ENCODE measurements around the gene UNKL. TPM values are rescaled to one million over a fixed set of nuclear protein-coding genes. Genes with fewer than 3 reads are reported as not detected.

The UNKL gene
- total RNA-seq, 3 donors from 2014 or later (not counting 1 experiment from before 2014, with no cell fraction given), result 114 to 130 (median 127) TPM

DNA sequence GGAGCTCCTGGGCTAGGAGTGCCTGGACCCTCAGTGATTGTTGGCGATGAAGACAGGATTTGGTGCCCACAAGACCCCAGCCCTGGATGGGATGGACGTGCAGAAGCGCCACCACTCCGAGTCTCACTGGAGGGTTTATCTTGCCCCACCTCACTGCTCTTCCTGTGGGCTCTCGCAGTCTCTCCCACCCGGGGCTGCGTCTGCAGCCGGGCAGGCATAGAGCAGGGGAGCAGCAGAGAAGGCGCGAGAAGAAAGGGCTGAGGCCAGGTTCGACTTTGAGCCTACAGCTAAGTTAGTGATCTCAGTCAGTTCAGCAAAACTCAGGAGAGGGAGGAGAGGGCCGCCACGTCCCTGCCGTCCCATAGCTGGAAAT is 98.5 kb downstream of the UNKL start:
- H3K4me1 Mint-ChIP-seq, result peaks cover 22 to 34% of the 10 kb centered on the region in 2 donors
- Histone ChIP-seq H3K27ac (ENCODE audit: low read length) (no peak overlapping the region), H3K27me3 (ENCODE audit: control insufficient read depth, insufficient read depth, low read length) (no peaks in the 10 kb centered on the region), H3K4me3 (ENCODE audit: low read length) (no peak overlapping the region), H3K4me1 (ENCODE audit: control insufficient read depth, insufficient read depth, low read length) (peaks cover 35% of the 10 kb centered on the region), H3K36me3 (ENCODE audit: control insufficient read depth, insufficient read depth, low read length) (peaks cover 81% of the 10 kb centered on the region), H3K9me3 (ENCODE audit: control insufficient read depth, insufficient read depth, low read length) (no peaks in the 10 kb centered on the region)
- intact Hi-C loops (cut with micrococcal nuclease), result no loop called here
- H3K27ac Mint-ChIP-seq, result no peak overlapping the region
- TF ChIP-seq, protein P1, sequence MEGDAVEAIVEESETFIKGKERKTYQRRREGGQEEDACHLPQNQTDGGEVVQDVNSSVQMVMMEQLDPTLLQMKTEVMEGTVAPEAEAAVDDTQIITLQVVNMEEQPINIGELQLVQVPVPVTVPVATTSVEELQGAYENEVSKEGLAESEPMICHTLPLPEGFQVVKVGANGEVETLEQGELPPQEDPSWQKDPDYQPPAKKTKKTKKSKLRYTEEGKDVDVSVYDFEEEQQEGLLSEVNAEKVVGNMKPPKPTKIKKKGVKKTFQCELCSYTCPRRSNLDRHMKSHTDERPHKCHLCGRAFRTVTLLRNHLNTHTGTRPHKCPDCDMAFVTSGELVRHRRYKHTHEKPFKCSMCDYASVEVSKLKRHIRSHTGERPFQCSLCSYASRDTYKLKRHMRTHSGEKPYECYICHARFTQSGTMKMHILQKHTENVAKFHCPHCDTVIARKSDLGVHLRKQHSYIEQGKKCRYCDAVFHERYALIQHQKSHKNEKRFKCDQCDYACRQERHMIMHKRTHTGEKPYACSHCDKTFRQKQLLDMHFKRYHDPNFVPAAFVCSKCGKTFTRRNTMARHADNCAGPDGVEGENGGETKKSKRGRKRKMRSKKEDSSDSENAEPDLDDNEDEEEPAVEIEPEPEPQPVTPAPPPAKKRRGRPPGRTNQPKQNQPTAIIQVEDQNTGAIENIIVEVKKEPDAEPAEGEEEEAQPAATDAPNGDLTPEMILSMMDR (IDR thresholded peaks at IDR 0.05), result no peak
- no peak overlapping the region for H3K4me3 Mint-ChIP-seq
- DNase-seq (no peak), ATAC-seq (no peak)
- H3K9me3 Mint-ChIP-seq, result no peaks in the 10 kb centered on the region
- H3K27me3 Mint-ChIP-seq (ENCODE audit: low read depth in 2 of 2), result no peaks in the 10 kb centered on the region
- 95% methylated on average over 14 of the region's 14 CpGs for WGBS (ENCODE audit: insufficient coverage)
- H3K36me3 Mint-ChIP-seq, result peaks cover 6% of the 10 kb centered on the region

DNA sequence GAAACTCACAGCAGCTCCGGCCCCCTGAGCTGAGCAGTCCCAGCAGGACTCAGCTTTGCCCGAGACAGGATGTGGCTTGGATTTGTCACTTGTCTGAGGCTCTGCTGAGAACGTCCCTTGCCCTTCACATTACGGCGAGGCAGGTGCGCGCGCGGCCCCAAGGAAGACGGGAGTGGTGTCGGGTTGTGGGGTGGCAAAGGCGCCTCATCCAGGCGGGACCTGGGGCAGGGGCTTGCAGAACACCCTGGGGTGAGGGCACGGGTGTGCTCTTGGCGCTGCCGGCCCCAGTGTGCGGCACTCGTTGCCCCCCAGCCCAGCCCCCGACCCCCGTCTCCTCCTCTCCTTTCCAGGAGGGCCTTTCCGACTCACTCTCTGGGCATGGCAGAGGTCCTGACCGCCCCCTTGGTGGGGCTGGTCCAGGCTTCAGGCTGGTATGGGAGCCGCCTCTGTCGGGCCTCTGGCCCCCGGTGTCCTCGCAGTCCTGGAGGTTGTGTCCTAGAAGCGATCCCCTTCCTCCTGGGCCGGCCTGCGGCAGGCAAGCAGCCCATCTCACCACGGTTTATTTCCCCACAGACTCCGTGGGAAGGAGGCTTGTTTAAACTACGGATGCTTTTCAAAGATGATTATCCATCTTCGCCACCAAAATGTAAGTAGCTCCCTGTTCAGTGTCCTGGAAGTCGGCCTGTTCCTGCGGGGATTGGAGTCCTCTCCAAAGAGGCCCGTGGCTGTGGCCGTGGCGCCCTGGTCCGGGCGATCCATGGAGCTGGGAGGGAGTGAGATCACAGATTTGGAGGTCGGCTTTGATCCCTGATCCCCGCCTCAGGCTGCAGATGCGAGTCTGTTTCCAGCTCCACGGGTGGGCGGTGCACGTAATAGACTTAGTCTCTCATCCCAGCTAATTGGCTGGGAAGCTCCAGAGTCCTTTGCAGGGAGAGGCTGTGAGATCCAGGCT is 99.1 kb downstream of the UNKL start:
- Mint-ChIP-seq H3K9me3 (no peaks in the 10 kb centered on the region), H3K36me3 (peaks cover 6% of the 10 kb centered on the region), H3K27ac (peak overlapping the region in 1 of 2 donors; percentile 34), H3K27me3 (ENCODE audit: low read depth in 2 of 2) (no peaks in the 10 kb centered on the region), H3K4me1 (peaks cover 28 to 41% of the 10 kb centered on the region in 2 donors), H3K4me3 (no peak overlapping the region)
- Histone ChIP-seq H3K27me3 (ENCODE audit: control insufficient read depth, insufficient read depth, low read length) (no peaks in the 10 kb centered on the region), H3K27ac (ENCODE audit: low read length) (no peak overlapping the region), H3K4me1 (ENCODE audit: control insufficient read depth, insufficient read depth, low read length) (peaks cover 41% of the 10 kb centered on the region), H3K36me3 (ENCODE audit: control insufficient read depth, insufficient read depth, low read length) (peaks cover 74% of the 10 kb centered on the region), H3K4me3 (ENCODE audit: low read length) (no peak overlapping the region), H3K9me3 (ENCODE audit: control insufficient read depth, insufficient read depth, low read length) (no peaks in the 10 kb centered on the region)
- intact Hi-C loops (cut with micrococcal nuclease), result no loop called here
- TF ChIP-seq, protein P1 (IDR thresholded peaks at IDR 0.05), result no peak
- 88% methylated on average over 46 of the region's 46 CpGs for WGBS (ENCODE audit: insufficient coverage)
- ATAC-seq, result no peak
- DNase-seq, result no peak

DNA sequence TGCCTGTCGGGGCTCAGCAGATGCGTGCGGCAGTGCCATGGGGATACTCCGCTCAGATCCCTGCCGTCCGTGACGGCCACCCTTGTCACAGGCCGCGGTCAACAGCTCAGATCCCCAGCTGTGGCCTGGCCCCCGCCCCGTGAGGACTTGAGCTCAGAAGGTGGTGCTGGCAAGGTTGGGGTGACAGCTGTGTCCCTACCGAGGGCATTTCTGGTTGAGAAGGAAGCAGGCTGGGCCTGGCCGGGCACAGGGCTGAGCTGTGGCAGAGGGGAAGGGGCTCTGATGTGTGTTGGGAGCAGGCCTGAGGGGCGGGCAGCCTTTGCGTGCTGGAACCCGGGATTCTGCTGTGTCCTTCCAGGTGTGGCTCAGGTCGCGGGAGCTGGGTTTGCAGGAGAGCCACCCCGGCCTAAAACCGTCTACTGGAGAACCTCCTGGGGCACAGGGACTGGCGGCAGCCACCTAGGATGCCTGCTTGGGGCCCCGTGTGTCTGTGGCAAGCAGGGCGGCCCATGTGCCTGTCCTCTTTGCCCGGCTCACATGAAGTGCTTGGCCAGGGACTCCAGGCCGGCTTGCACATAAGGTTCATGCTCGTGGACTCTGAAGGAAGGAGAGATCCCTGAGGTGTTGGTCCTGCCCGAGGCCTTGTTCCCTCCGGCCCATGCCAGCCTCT is 100.0 kb downstream of the UNKL start:
- H3K27ac Mint-ChIP-seq, result peak overlapping the region in 1 of 2 donors; percentile 46
- 93% methylated on average over 28 of the region's 28 CpGs for WGBS (ENCODE audit: insufficient coverage)
- no peak overlapping the region for H3K27ac ChIP-seq (ENCODE audit: low read length)
- no peak overlapping the region for H3K4me3 Mint-ChIP-seq
- H3K4me1 ChIP-seq (ENCODE audit: control insufficient read depth, insufficient read depth, low read length), result peaks cover 44% of the 10 kb centered on the region
- no peaks in the 10 kb centered on the region for H3K9me3 Mint-ChIP-seq
- intact Hi-C loops (cut with micrococcal nuclease), result no loop called here
- H3K36me3 Mint-ChIP-seq, result peaks cover 6% of the 10 kb centered on the region
- TF ChIP-seq, protein P1 (IDR thresholded peaks at IDR 0.05), result no peak
- H3K9me3 ChIP-seq (ENCODE audit: control insufficient read depth, insufficient read depth, low read length), result no peaks in the 10 kb centered on the region
- ATAC-seq (no peak), DNase-seq (no peak)
- H3K4me3 ChIP-seq (ENCODE audit: low read length), result no peak overlapping the region
- no peaks in the 10 kb centered on the region for H3K27me3 Mint-ChIP-seq (ENCODE audit: low read depth in 2 of 2)
- H3K4me1 Mint-ChIP-seq, result peaks cover 33 to 46% of the 10 kb centered on the region in 2 donors
- H3K27me3 ChIP-seq (ENCODE audit: control insufficient read depth, insufficient read depth, low read length), result no peaks in the 10 kb centered on the region
- H3K36me3 ChIP-seq (ENCODE audit: control insufficient read depth, insufficient read depth, low read length), result peaks cover 66% of the 10 kb centered on the region
